Nephron (organoid): Measurements from ENCODE around the gene RTN1.

ENCODE experiments used
- H3K27ac Mint-ChIP-seq, 3 experiments: 2 replicates each; pipeline ENCODE4 v1.8.0; 2020; ENCODE audit warnings: mixed read lengths in 3 of 3, mild to moderate bottlenecking in 2 of 3, moderate library complexity in 1 of 3
- H3K27me3 Mint-ChIP-seq: 2 replicates; pipeline ENCODE4 v1.8.0; 2021; ENCODE audit warnings: low read depth, mild to moderate bottlenecking, moderate library complexity, mixed read lengths
- H3K36me3 Mint-ChIP-seq: 2 replicates; pipeline ENCODE4 v1.8.0; 2020; ENCODE audit warnings: low read depth, mixed read lengths
- H3K4me1 Mint-ChIP-seq: 2 replicates; pipeline ENCODE4 v1.8.0; 2020; ENCODE audit warnings: mixed read lengths
- H3K4me3 Mint-ChIP-seq, 3 experiments: 2 replicates each; pipeline ENCODE4 v1.8.0; 2020; ENCODE audit warnings: mild to moderate bottlenecking in 3 of 3, mixed read lengths in 3 of 3, moderate library complexity in 2 of 3
- H3K9me3 Mint-ChIP-seq: 2 replicates; pipeline ENCODE4 v1.8.0; 2020; ENCODE audit warnings: mixed read lengths
- TF ChIP-seq, protein P1 (sequence below), 3 experiments: fragments of 200-600 bp; sonication (generic); IDR thresholded peaks; one replicate each; pipeline ENCODE4 v1.5.0; 2021; ENCODE audit warnings: antibody characterized with exemption in 3 of 3; ENCODE audit not compliant: unreplicated experiment in 3 of 3

Gene RTN1

DNA sequence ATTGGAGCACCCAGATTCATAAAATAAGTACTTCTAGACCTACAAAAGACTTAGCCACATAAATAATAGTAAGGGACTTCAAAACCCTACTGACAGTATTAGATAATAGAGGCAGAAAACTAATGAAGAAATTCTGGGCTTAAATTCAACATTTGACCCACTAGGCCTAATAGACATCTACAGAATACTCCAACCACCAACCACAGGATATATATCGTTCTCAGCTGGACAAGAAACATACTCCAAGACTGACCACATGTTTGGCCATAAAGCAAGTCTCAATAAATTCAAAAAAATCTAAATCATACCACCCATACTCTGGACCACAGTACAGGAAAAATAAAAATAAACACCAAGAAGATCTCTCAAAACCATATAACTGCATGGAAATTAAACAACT lies 180.2 kb downstream of the RTN1 start:
- Mint-ChIP-seq H3K4me3 (no peak overlapping the region), H3K9me3 (no peaks in the 10 kb centered on the region), H3K27me3 (peaks cover 3% of the 10 kb centered on the region), H3K36me3 (no peaks in the 10 kb centered on the region), H3K4me1 (no peaks in the 10 kb centered on the region), H3K27ac (no peak overlapping the region)
- TF ChIP-seq, protein P1, sequence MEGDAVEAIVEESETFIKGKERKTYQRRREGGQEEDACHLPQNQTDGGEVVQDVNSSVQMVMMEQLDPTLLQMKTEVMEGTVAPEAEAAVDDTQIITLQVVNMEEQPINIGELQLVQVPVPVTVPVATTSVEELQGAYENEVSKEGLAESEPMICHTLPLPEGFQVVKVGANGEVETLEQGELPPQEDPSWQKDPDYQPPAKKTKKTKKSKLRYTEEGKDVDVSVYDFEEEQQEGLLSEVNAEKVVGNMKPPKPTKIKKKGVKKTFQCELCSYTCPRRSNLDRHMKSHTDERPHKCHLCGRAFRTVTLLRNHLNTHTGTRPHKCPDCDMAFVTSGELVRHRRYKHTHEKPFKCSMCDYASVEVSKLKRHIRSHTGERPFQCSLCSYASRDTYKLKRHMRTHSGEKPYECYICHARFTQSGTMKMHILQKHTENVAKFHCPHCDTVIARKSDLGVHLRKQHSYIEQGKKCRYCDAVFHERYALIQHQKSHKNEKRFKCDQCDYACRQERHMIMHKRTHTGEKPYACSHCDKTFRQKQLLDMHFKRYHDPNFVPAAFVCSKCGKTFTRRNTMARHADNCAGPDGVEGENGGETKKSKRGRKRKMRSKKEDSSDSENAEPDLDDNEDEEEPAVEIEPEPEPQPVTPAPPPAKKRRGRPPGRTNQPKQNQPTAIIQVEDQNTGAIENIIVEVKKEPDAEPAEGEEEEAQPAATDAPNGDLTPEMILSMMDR (IDR thresholded peaks at IDR 0.05; ENCODE audit: unreplicated experiment in 3 of 3): no peak

DNA sequence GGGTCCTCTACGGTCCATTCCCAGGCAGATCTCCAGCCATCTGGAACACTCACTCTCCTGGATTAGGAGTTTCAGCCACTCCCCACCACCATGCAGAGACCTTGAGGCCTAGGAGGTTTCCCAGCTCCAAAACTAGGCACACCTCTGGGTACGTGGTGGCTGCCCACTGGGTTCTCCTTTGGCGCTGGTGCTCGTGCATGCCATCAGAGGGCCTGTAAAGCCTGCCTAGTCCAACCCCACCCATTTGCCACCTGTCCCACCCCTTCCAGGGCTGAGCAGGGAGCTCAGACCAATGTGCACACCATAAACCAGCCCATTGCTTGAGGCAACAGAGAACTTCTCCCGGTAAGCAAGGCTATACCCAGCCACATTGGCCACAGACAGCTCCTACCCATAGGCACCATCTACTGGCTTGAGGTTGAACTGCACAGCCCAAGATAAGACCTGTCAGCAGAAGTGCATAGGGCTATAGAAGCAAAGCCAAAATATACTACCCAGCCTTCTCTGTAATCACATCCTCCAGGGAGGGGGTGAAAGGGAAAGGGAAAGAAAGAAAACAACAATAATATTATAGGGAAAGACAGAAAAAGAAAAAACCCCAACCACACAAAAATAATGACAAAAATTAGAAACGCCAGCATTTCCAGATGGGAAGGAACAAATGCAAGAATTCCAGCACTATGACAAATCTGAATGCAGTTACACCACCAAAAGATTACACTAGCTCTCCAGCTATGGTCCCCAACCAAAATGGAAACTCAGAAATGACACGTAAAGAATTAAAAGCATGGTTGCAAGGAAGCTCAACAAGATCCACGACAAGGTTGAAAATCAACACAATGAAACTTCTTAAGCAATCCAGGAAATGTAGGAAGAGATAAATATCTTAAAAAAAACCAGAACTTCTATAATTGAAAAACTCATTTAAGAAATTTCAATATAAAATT lies 182.1 kb downstream of the RTN1 start:
- H3K4me3 Mint-ChIP-seq: no peak overlapping the region
- TF ChIP-seq, protein P1 (IDR thresholded peaks at IDR 0.05; ENCODE audit: unreplicated experiment in 3 of 3): peak; percentile 43 to 53 (median 51)

DNA sequence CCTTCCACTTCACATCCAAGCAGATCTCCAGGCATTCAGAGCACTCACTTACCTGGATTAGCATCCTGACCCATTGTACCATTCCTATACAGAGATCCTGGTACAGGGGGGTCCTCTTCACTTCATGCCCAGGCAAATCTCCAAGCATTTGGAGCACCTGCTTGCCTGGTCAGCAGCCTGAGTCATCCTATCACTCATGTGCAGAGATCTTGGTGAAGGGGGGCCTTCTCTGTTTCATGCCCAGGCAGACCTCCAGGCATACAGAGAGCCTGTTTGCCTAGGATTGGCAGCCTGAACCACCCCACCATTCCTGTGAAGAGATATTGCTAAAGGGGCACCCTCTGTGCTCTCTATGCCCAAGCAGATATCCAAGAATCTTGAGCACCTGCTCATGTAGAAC lies 182.9 kb downstream of the RTN1 start:
- Mint-ChIP-seq H3K27me3 (peaks cover 3% of the 10 kb centered on the region), H3K36me3 (no peaks in the 10 kb centered on the region), H3K9me3 (no peaks in the 10 kb centered on the region)

More for the DNA sequence above, 182.1 kb downstream of the RTN1 start:
- Mint-ChIP-seq H3K9me3 (no peaks in the 10 kb centered on the region), H3K36me3 (no peaks in the 10 kb centered on the region), H3K27me3 (peaks cover 3% of the 10 kb centered on the region), H3K4me1 (no peaks in the 10 kb centered on the region), H3K27ac (no peak overlapping the region)

DNA sequence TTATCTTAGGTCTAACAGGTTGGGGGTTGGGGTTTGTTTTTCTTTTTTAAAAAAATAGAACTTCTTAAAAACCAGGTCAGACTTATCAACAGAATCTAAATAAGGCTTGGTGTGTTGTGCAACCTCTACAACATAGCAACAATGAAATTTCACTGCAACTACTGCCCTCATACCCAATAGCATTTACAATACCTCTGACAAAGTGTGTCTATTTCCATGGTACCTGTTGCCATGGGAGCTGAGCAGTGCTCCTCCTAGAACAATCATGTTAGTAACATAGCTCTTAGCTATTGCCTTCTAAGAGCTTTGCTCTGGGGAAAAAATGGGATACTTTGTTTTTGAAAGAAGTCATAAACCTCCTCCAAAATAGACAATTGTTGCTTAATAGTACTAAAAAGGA lies 190.7 kb downstream of the RTN1 start:
- H3K4me3 Mint-ChIP-seq: no peak overlapping the region

More for the DNA sequence above, 182.9 kb downstream of the RTN1 start:
- Mint-ChIP-seq H3K27ac (no peak overlapping the region), H3K4me3 (no peak overlapping the region), H3K4me1 (no peaks in the 10 kb centered on the region)
- TF ChIP-seq, protein P1 (IDR thresholded peaks at IDR 0.05; ENCODE audit: unreplicated experiment in 3 of 3): no peak

DNA sequence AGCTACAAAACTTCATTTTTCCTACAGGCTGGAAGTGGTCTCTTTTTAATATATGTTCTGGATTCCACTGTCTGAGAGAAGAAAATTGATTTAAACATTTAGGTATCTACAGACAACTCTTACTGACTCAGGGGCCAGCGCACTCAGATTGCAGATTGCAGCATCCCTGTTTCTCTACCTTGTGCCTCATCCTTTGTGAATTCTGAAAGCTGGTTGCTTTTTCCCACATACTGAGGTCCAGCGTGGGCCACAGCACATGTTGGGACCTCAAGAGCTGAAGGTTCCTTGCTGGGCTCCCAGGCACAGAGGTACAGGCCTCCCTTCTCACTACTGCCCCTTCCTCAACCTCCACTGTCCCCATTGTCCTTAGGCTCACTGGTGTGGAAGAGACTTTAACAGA lies 192.2 kb downstream of the RTN1 start:
- TF ChIP-seq, protein P1 (IDR thresholded peaks at IDR 0.05; ENCODE audit: unreplicated experiment in 3 of 3): no peak
- Mint-ChIP-seq H3K27me3 (peaks cover 5% of the 10 kb centered on the region), H3K4me1 (no peaks in the 10 kb centered on the region), H3K4me3 (no peak overlapping the region), H3K36me3 (no peaks in the 10 kb centered on the region), H3K27ac (no peak overlapping the region), H3K9me3 (no peaks in the 10 kb centered on the region)

More for the DNA sequence above, 190.7 kb downstream of the RTN1 start:
- H3K36me3 Mint-ChIP-seq: no peaks in the 10 kb centered on the region
- no peaks in the 10 kb centered on the region for H3K4me1 Mint-ChIP-seq
- no peak overlapping the region for H3K27ac Mint-ChIP-seq
- peaks cover 5% of the 10 kb centered on the region for H3K27me3 Mint-ChIP-seq
- TF ChIP-seq, protein P1 (IDR thresholded peaks at IDR 0.05; ENCODE audit: unreplicated experiment in 3 of 3): no peak
- no peaks in the 10 kb centered on the region for H3K9me3 Mint-ChIP-seq
